ENCODE measurements around the gene TNIK.
"Not testable (repeated sequence)": the region's sequence is repeated elsewhere in the genome, so short reads cannot be mapped to it uniquely, and the experiment has no call there.

TNIK gene

GRCh38 chr3:171382347-171382746, 77.9 kb downstream of the TNIK start:
- DNase-seq, result not testable (repeated sequence)

DNA sequence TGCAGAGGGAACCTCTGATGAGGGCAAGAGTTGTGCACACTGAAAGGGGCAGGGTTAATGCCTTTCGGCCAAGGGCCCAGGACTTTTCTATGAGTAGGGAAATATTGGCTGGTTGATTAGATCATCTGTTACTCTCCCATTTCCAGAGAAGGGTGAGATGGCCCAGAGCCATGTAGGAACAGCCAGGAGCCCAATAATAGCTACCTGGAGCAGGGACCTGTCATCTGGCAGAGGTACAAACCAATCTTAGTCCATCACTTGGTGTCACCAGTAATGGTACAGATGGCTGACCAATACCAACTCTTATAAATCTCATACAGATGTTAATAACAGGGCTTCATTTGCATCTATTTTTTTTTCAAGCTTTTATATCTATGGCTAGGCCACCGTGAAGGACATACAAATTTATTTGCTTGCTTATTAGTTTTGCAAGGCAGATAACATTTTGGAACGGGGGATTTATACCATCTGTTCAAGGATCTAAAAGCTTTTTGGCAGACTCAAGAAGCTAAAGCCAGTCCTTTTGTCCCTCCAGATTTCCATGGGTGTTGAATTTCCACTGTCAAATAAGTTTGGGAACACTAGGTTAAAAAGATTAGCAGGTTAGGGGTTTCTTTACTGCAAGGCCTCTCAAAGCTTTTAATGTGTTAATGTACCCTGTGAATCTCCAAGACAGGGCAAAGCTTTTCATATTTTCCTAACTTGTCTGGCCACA, 79.3 kb downstream of the TNIK start:
- DNase-seq, result no peak

- DNase-seq, result no peak
Observed at GRCh38 chr3:171379961-171380483, 80.2 kb downstream of the TNIK start.

DNA sequence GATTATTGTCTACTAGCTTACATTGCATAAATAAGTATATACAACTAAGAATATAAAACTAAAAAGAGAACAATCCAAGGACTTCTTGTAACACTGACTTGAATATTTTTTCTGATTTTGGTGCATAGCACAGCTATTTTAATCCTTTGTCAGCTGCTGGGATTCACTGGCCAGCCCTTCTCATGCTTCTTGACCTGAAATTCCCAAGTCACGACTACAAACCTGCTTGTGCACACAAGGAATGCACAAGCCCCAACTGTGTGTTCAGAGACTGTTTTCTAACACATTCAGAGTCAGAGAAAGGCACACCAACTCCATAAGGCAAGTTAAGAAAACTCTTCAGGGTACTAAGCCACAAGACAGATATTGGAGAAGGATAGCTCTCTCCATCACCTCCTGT, 80.9 kb downstream of the TNIK start:
- no peak for DNase-seq

DNA sequence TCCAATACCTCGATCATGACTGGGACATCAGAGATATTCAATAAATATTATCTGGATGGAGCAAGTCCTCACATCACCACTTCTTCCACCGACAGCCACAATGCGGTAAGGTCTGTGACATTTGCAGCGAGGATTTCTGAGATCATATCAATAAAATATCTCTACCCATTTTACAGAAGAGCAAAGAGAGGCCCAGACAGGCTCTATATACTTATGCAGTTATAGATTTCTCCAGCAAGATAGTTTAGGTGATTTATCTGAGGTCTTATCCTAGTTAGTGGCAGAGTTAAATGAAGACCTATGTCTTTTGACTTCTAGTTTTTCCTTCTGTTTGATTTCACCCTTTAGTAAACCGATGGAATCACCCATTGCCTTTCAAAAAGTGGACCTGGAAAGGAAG, 81.6 kb downstream of the TNIK start:
- DNase-seq, result no peak

GRCh38 chr3:171377859-171378258, 82.3 kb downstream of the TNIK start:
- DNase-seq, result no peak

GRCh38 chr3:171376596-171376947, 83.6 kb downstream of the TNIK start:
- no peak for DNase-seq

DNA sequence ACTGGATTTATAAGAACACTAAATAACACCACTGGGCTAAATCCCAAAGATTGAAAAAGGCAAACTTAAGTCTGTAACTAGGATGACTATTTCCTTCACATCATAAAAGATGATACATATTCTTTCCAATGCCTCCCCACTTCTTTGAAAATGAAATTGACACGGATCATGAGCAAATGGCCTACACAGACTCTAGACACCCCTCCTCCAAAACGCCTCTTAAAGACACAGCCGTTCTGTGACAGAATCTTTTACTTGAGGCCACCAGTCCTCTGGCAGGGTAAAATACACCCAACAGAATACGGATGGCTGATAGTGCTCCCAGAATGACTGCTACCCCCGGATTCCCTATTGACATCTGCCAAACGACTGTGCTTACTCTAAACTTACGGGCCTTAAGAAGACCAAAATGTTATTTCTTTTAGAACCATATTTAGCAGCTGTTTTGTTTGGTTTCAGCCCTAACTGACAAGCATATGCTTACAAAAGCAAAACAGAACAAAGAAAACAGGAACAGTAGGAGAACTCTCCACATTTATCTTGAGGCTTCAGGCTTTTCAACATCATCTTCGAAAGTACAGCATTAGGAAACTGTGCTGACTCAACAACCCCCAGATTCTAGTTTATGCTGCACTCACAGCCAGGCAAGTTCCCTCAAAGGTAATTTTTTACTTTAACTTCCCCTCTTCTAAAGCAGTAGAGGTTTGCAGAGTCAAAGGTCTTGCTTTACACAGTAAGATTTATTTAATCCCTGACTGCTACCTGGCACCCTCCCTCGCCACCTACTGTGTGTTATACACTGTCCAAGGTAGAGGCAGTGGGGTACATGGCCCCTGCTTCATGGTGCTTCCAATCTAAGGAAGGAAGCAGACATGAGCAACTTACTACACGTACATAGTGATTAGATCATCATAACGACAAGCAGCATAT, 84.3 kb downstream of the TNIK start:
- no peak for DNase-seq

GRCh38 chr3:171374661-171375285, 85.4 kb downstream of the TNIK start:
- DNase-seq, result no peak

DNA sequence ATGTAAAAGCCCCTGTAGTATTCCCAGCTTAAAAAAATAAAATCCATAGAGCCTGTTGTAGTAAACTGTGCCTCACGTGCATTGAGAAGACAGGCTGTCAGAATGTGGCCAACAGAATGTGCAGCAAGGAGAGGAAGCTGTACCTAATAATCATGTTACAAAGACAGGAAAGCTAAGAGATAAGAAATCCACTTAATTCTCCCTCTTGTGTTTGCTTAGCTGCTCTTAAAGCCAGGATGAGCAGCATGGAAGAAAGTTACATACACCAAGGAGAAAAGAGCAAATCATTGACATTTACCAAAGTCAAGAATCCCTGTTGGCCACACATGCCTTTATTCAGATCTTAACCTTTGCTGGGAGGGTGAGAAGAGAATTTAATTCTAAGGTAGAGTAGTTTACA, 85.9 kb downstream of the TNIK start:
- no peak for DNase-seq

DNA sequence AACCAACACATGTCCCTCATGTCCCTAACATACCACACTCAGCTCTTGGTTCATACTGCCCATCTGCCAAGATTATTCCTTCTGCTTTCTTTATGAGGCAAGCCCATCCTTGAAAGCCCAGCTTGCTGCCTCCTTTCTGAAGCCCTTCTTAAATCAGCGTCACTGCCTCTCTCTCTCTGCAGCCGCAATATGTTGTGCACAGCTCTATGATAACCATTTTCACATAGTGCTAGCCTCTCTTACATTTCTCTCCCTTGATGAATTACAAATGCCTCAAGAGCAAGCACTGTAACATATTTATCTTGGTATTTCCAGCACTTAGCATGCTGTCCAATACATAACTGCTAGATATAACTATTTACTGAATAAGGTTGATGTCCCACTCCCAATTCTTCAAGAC, 86.5 kb downstream of the TNIK start:
- DNase-seq, result no peak

GRCh38 chr3:171372694-171373093, 87.5 kb downstream of the TNIK start:
- DNase-seq, result no peak

GRCh38 chr3:171371354-171371753, 88.9 kb downstream of the TNIK start:
- no peak for DNase-seq

DNA sequence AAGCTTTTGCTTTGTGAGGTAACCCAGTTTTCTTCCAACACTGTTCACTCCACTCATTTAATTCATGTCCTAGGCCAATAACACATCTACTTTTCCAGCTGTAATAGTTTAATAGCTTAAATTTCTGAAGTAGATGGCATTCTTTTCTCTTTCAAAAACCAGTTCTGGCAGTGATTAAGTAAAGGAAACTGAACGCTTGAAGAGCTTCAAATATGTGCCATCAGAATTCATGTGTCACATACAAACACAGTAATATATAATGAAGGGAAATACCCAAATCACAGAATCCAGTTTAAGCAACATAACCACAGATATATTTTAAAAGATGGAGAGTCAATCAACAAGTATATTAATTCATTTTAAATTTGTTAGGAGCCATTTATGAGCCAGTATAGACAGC, 91.0 kb downstream of the TNIK start:
- no peak for DNase-seq

DNA sequence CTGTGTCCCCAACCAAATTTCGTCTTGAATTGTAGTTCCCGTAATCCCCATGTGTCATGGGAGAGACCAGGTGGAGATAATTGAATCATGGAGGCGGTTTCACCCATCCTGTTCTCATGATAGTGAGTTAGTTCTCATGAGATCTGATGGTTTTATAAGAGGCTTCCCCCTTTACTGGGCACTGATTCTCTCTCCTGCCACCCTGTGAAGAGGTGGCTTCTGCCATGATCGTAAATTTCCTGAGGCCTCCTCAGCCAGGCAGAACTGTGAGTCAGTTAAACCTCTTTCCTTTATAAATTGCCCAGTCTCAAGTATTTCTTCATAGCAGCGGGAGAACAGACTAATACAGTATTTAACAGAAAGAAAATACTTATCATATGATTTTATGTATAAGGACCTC, 93.5 kb downstream of the TNIK start:
- DNase-seq, result not testable (repeated sequence)

GRCh38 chr3:171366043-171366442, 94.2 kb downstream of the TNIK start:
- DNase-seq, result no peak

DNA sequence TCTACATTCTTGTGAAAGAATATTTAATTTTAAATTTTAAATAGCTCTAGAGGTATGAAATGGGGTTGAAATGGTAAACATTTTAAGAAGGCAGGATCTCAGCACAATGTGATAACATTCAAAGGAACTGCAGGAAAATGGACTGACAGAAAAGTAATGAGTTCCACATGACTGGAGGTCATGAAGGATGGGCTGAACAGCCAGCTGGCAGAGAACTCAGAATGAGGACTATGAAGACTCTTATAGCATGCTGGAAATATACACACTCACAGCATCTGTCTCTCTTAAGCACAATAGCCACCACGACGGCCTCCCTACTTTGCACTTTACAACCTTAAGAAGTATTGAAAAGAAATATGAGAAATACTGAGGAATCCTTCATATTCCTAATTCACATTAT, 94.7 kb downstream of the TNIK start:
- no peak for DNase-seq

- DNase-seq, result no peak
Observed at GRCh38 chr3:171364500-171364899, 95.7 kb downstream of the TNIK start.

GRCh38 chr3:171363202-171363601, 97.0 kb downstream of the TNIK start:
- DNase-seq, result no peak

DNA sequence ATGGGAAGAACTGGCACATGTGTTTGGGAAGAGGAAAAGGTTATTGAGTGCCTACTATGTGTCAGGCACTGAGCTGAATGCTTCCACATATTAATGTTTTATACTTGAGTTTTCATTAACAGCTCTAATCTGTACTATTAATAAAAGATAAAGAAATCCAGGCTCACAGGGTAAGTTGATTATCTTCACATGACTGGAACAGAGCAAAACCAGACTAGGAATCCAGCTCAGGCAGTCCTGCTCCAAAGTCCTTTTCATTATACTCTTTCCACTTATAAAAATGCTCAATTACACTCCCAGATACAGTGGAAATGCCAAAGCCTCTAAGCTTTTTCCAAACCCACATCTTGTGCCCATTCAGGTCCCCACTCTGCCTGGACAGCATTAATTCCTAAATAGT, 97.6 kb downstream of the TNIK start:
- DNase-seq, result no peak

DNA sequence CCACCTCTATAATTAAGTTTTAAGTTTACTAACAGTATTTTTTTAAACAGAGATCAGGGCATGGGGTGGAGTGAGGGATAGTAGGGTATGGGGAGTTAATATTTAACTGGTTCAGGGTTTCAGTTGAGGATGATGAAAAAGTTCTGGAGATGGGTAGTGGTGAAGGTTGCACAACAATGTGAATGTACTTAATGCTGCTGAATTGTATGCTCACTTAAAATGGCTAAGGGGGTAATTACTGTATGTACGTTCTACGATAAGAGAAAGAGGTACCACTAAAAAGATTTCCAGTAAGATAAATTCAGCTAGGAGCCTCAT, 101.4 kb downstream of the TNIK start:
- no peak for DNase-seq

DNA sequence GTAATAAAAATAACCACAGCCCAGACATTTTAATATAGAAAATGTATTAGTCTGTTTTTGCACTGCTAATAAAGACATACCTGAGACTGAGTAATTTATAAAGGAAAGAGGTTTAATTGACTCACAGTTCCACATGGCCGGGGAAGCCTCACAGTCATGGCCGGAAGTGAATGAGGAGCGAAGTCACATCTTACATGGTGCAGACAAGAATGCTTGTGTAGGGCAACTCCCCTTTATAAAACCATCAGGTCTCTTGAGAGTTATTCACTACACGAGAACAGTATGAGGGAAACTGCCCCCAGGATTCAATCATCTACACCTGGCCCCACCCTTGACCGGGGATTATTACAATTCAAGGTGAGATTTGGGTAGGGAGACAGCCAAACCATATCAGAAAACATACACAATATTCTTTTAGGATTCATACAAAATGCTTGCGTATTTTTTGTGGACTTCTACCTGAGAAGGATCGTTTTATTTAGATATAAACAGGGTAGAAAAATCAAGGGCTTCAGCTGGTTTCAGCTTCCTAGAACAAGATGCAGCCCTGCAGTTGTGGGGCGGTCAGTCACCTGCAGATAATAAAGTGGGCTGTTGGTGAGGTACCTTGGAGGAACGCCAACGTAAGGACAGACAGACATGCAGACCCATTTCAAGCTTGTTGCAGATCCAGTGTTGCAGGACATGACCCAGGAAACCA, 101.9 kb downstream of the TNIK start:
- no peak for DNase-seq

GRCh38 chr3:171357721-171358120, 102.5 kb downstream of the TNIK start:
- no peak for DNase-seq

Measured in central memory CD4-positive, alpha-beta T cell (primary cell).